Vein endothelial cell (primary cell): ENCODE measurements around the gene NEMP2. TPM values are rescaled to one million over a fixed set of nuclear protein-coding genes. Genes with fewer than 3 reads are reported as not detected.

Experiments
- small RNA-seq: library from RNA; depleted of rRNA; stranded (forward); fragments of <200 nt; gene quantifications from one replicate; pipeline ENCODE3, GENCODE V24; 2012
- total RNA-seq: library from RNA; depleted of rRNA; stranded (reverse); fragments of >200 nt; gene quantifications from 2 replicates; pipeline ENCODE4 v1.2.3, GENCODE V29; 2012

NEMP2 gene, protein sequence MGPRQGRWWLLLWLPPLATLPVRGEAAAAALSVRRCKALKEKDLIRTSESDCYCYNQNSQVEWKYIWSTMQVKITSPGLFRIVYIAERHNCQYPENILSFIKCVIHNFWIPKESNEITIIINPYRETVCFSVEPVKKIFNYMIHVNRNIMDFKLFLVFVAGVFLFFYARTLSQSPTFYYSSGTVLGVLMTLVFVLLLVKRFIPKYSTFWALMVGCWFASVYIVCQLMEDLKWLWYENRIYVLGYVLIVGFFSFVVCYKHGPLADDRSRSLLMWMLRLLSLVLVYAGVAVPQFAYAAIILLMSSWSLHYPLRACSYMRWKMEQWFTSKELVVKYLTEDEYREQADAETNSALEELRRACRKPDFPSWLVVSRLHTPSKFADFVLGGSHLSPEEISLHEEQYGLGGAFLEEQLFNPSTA
- 2.4 and 4.2 TPM in 2 replicates for total RNA-seq

DNA sequence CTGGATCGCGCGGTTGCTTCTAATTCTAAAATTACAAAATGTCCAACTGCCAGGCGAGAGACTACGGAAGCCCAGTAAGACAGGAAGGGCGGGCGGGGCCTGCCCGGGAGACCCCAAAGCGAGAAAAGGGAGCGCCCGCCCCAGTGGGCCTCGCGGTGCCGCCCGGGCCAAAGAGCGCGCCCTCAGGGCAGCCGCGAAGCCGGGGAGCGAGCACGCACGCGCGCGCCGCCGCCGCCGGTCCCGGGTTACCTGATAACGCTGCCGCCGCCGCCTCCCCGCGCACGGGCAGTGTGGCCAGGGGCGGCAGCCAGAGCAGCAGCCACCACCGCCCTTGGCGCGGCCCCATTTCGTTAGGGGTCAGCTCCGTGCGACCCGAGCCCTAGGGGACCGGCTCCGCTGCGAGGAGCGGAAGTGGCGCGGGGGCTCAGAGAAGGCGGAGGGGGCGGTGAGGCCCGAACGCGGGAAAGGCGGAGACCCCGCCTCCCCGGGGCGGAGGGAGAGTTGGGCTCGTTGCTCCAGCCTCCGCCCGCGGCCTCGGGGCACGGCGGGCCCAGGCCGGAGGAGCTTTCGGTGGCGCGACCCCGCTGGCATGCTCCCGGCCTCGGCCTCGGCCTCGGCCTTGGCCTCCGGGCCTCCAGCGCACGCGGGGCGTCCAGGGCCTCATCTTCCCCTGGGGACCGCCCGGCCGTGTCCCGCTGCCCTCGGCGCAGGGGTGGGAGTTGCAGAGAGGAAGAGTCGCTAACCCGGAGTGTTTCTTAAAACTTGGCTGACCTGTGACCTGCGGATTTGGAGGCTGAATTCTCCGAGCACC, at the start of gene NEMP2:
TSS of gene NEMP2 (minus strand) at position 413 of the 811 bp plus-strand sequence. CDS start at position 346, 67 bp downstream.

Small RNAs within 50 kb of the gene (small RNA-seq; reads per million reads assigned to genes)
- gene RN7SKP179: not detected

Other genes with a start within 250 kb of the NEMP2 start
- gene HIBCH, start 214.9 kb downstream of the NEMP2 start, total RNA-seq: 9.5 and 14.2 TPM in 2 replicates
- gene INPP1, start 191.1 kb downstream of the NEMP2 start, total RNA-seq: 21.2 and 24.9 TPM in 2 replicates
- 4.0 and 6.2 TPM in 2 replicates for gene MFSD6, start 126.4 kb downstream of the NEMP2 start, total RNA-seq
- 23.7 and 31.4 TPM in 2 replicates for gene NAB1, start 114.4 kb upstream of the NEMP2 start, total RNA-seq